Common myeloid progenitor, CD34-positive (primary cell): ENCODE data around the gene ENPP6.

Experiments
- CTCF ChIA-PET: fragments of 350-600 bp; sonication (Branson Sonifier 250); formaldehyde crosslinking; loops from one replicate; lab custom pipeline; 2021; ENCODE audit warnings: antibody characterized with exemption; lab: Charles Lee
- POLR2A ChIA-PET: fragments of 350-600 bp; sonication (Branson Sonifier 250); formaldehyde crosslinking; loops from one replicate; lab custom pipeline; 2021; ENCODE audit warnings: antibody characterized with exemption; lab: Charles Lee
- DNase-seq, 3 donors: peaks; one replicate each; pipeline versions ENCODE4 v3.0.0 to v3.0.0-alpha.2; 2013
- H3K27ac ChIP-seq, 2 experiments: 1 replicate in 1 of 2; 2 replicates in 1 of 2; pipeline ENCODE4 v1.7.0; 2013; ENCODE audit warnings: inconsistent platforms in 2 of 2, low read length in 2 of 2, mild to moderate bottlenecking in 2 of 2, low read depth in 1 of 2, moderate library complexity in 1 of 2; ENCODE audit not compliant: severe bottlenecking in 2 of 2, insufficient read depth in 1 of 2, poor library complexity in 1 of 2
- H3K27me3 ChIP-seq, 5 experiments: replicated peaks in 2 of 5; 1 replicate in 3 of 5; 2 replicates in 2 of 5; pipeline versions ENCODE4 v1.6.1 to v1.7.0; 2013; ENCODE audit warnings: low read length in 4 of 5, mild to moderate bottlenecking in 2 of 5, moderate library complexity in 2 of 5, inconsistent platforms in 1 of 5; ENCODE audit not compliant: insufficient read depth in 5 of 5, control insufficient read depth in 4 of 5
- H3K36me3 ChIP-seq, 4 experiments: 1 replicate in 2 of 4; 2 replicates in 2 of 4; pipeline versions ENCODE4 v1.6.1 to v1.7.0; 2013; ENCODE audit warnings: low read length in 3 of 4, control low read depth in 1 of 4, mild to moderate bottlenecking in 1 of 4; ENCODE audit not compliant: control insufficient read depth in 4 of 4, insufficient read depth in 4 of 4
- H3K4me1 ChIP-seq, 4 experiments: 1 replicate in 3 of 4; 2 replicates in 1 of 4; pipeline versions ENCODE4 v1.6.1 to v1.7.1; 2013; ENCODE audit warnings: low read length in 3 of 4, mild to moderate bottlenecking in 3 of 4, control low read depth in 1 of 4, inconsistent platforms in 1 of 4, moderate library complexity in 1 of 4; ENCODE audit not compliant: control insufficient read depth in 4 of 4, insufficient read depth in 4 of 4; ENCODE audit errors: control extremely low read depth in 1 of 4
- H3K4me3 ChIP-seq, 7 experiments: 1 replicate in 4 of 7; 2 replicates in 3 of 7; pipeline versions ENCODE4 v1.5.1 to v1.7.0; 2013; ENCODE audit warnings: mild to moderate bottlenecking in 7 of 7, low read length in 6 of 7, moderate library complexity in 6 of 7, inconsistent platforms in 2 of 7, low read depth in 2 of 7, control low read depth in 1 of 7; ENCODE audit not compliant: insufficient read depth in 4 of 7, control insufficient read depth in 1 of 7; ENCODE audit errors: extremely low read depth in 1 of 7
- H3K9me3 ChIP-seq, 5 experiments: 1 replicate in 4 of 5; 2 replicates in 1 of 5; pipeline versions ENCODE4 v1.6.1 to v1.7.1; 2013; ENCODE audit warnings: low read length in 4 of 5, mild to moderate bottlenecking in 2 of 5, inconsistent platforms in 1 of 5, low read depth in 1 of 5, moderate library complexity in 1 of 5; ENCODE audit not compliant: control insufficient read depth in 4 of 5, insufficient read depth in 2 of 5; ENCODE audit errors: control extremely low read depth in 1 of 5
- WGBS: methylation state at CpG from one replicate; pipeline ENCODE4 v1.1.5; 2013; ENCODE audit not compliant: insufficient coverage; 5-methylcytosine and 5-hydroxymethylcytosine counted together

Gene ENPP6

GRCh38 chr4:184122631-184123408 is 94.9 kb downstream of the ENPP6 start:
- peaks cover 0 to 9% (median 0%) of the 10 kb centered on the region in 5 experiments for H3K9me3 ChIP-seq
- no peaks in the 10 kb centered on the region for H3K36me3 ChIP-seq
- ChIA-PET POLR2A (no interaction called here), CTCF (no interaction called here)
- H3K27me3 ChIP-seq = no peaks in the 10 kb centered on the region
- WGBS = 95% methylated on average over 11 of the region's 13 CpGs
- H3K27ac ChIP-seq = no peak overlapping the region
- H3K4me3 ChIP-seq = no peak overlapping the region
- no peaks in the 10 kb centered on the region for H3K4me1 ChIP-seq
- no peak for DNase-seq

GRCh38 chr4:184120549-184121127 is 97.0 kb downstream of the ENPP6 start:
- Histone ChIP-seq H3K9me3 (peaks cover 0 to 3% (median 0%) of the 10 kb centered on the region in 5 experiments), H3K27ac (no peak overlapping the region), H3K27me3 (no peaks in the 10 kb centered on the region), H3K4me1 (no peaks in the 10 kb centered on the region), H3K4me3 (no peak overlapping the region), H3K36me3 (no peaks in the 10 kb centered on the region)
- WGBS = 87% methylated on average over 9 of the region's 10 CpGs
- POLR2A ChIA-PET = no interaction called here
- no peak for DNase-seq
- CTCF ChIA-PET = no interaction called here

GRCh38 chr4:184117662-184118199 is 99.9 kb downstream of the ENPP6 start:
- Histone ChIP-seq H3K27ac (no peak overlapping the region), H3K9me3 (no peaks in the 10 kb centered on the region), H3K4me3 (no peak overlapping the region), H3K36me3 (no peaks in the 10 kb centered on the region), H3K27me3 (no peaks in the 10 kb centered on the region), H3K4me1 (peaks cover 0 to 4% (median 0%) of the 10 kb centered on the region in 4 experiments)
- no peak for DNase-seq
- ChIA-PET POLR2A (no interaction called here), CTCF (interaction anchor here (1.2 to 1.6 kb wide), 2 partner anchors 17 to 277 kb away, joined by 3 read pairs; no protein-coding TSS in a partner anchor)
- WGBS = 92% methylated on average over 4 of the region's 11 CpGs

DNA sequence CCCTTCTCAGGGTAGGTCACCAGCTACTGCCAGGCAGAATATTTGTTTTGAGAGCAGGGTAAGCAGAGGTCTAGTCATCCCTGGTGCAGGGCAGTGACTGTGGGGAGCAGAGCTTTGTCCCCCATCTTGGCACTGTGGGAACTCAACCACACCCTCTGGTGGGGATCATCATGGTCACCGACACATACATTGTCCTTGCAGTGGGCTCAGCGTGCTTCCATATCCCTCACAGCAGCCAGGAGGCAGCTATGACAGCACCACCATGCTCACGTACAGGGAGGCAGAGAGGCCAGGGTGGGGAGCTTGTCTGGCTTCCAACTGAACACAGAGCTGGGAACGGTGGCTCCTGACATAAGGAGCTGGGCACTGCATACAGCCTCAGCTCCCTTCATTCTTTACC is 102.3 kb downstream of the ENPP6 start:
- peak; percentile 6 to 25 (median 19) for DNase-seq
- WGBS = 100% methylated on average over 3 of the region's 4 CpGs
- no peak overlapping the region for H3K4me3 ChIP-seq
- POLR2A ChIA-PET = no interaction called here
- CTCF ChIA-PET = interaction anchor here (0.9 to 1.5 kb wide), 2 partner anchors 11 to 34 kb away, joined by 3 to 4 read pairs; no protein-coding TSS in a partner anchor
- no peaks in the 10 kb centered on the region for H3K9me3 ChIP-seq
- no peaks in the 10 kb centered on the region for H3K36me3 ChIP-seq
- no peaks in the 10 kb centered on the region for H3K27me3 ChIP-seq
- peaks cover 0 to 4% (median 0%) of the 10 kb centered on the region in 4 experiments for H3K4me1 ChIP-seq
- no peak overlapping the region for H3K27ac ChIP-seq

GRCh38 chr4:184114431-184114830 is 103.2 kb downstream of the ENPP6 start:
- no peak overlapping the region for H3K27ac ChIP-seq
- H3K36me3 ChIP-seq = no peaks in the 10 kb centered on the region
- WGBS = 97% methylated on average over 5 of the region's 8 CpGs
- H3K9me3 ChIP-seq = no peaks in the 10 kb centered on the region
- ChIA-PET CTCF (interaction anchor here (0.7 kb wide), 1 partner anchor 269 kb away, joined by 5 read pairs; no protein-coding TSS in a partner anchor), POLR2A (no interaction called here)
- peaks cover 0 to 4% (median 0%) of the 10 kb centered on the region in 4 experiments for H3K4me1 ChIP-seq
- no peak for DNase-seq
- H3K4me3 ChIP-seq = no peak overlapping the region
- H3K27me3 ChIP-seq = no peaks in the 10 kb centered on the region

GRCh38 chr4:184112006-184112550 is 105.6 kb downstream of the ENPP6 start:
- ChIA-PET CTCF (no interaction called here), POLR2A (no interaction called here)
- Histone ChIP-seq H3K27ac (no peak overlapping the region), H3K27me3 (no peaks in the 10 kb centered on the region), H3K4me3 (no peak overlapping the region), H3K9me3 (no peaks in the 10 kb centered on the region), H3K36me3 (no peaks in the 10 kb centered on the region), H3K4me1 (peaks cover 0 to 4% (median 0%) of the 10 kb centered on the region in 4 experiments)
- 97% methylated on average over 11 of the region's 13 CpGs for WGBS
- no peak for DNase-seq
